HCT116 (cell line): ENCODE results near the gene THAP10. TPM values are rescaled to one million over a fixed set of nuclear protein-coding genes. Genes with fewer than 3 reads are reported as not detected.

Source experiments
- ATAC-seq: fragments of 200-7000 bp; cut with Tn5 transposase; 2 replicates; pipeline ENCODE4 v1.9.1; 2020; ENCODE audit warnings: mild to moderate bottlenecking, moderate library complexity
- BruUV-seq: library from RNA; stranded (reverse); fragments of 400-500 nt; replicated peaks from 2 replicates; lab custom pipeline; 2021; lab: Mats Ljungman, UMichigan
- CTCF ChIA-PET: fragments of 300-600 bp; sonication (Branson Sonifier 250); formaldehyde crosslinking; loops from one replicate; lab custom pipeline; 2021; ENCODE audit warnings: antibody characterized with exemption; lab: Charles Lee
- POLR2A ChIA-PET: fragments of 300-600, 350-600 bp; sonication (Branson Sonifier 250); formaldehyde crosslinking; loops from one replicate; lab custom pipeline; 2021; ENCODE audit warnings: antibody characterized with exemption; lab: Charles Lee
- RAD21 ChIA-PET, 2 experiments: fragments of 300-600 bp; sonication (Branson Sonifier 250); formaldehyde crosslinking; loops; one replicate each; lab custom pipeline; 2023; ENCODE audit warnings: low total read pairs in 2 of 2; ENCODE audit not compliant: uncharacterized antibody in 2 of 2, unreplicated experiment in 2 of 2, low non-redundant PET in 1 of 2; lab: Charles Lee
- DNase-seq: peaks from one replicate; pipeline ENCODE4 v3.0.0-alpha.2; 2010; ENCODE audit warnings: low read depth, low spot score
- H2AFZ ChIP-seq: fragments of 200-600 bp; shearing (Covaris generic), sonication (generic); 2 replicates; pipeline ENCODE4 v1.6.1; 2017; ENCODE audit warnings: low read depth, mixed run types, mixed read lengths, antibody characterized with exemption, low read length; ENCODE audit not compliant: poor library complexity, severe bottlenecking
- H3K27ac ChIP-seq: 2 replicates; pipeline ENCODE4 v1.5.1; 2012; ENCODE audit warnings: low read depth, low read length
- H3K27me3 ChIP-seq: fragments of 200-600 bp; sonication (generic); 2 replicates; pipeline ENCODE4 v1.6.1; 2016; ENCODE audit warnings: mixed run types, low read length, mixed read lengths; ENCODE audit not compliant: insufficient read depth
- H3K36me3 ChIP-seq, 2 experiments: fragments of 200-500 bp in 1 of 2; fragments of 200-600 bp in 1 of 2; sonication (Bioruptor generic) in 1 of 2; sonication (generic) in 1 of 2; 2 replicates each; pipeline versions ENCODE4 v1.5.1 to v1.6.1; 2014 to 2016; ENCODE audit warnings: low read length in 2 of 2, inconsistent platforms in 1 of 2, mixed read lengths in 1 of 2, mixed run types in 1 of 2; ENCODE audit not compliant: insufficient read depth in 2 of 2, control insufficient read depth in 1 of 2
- H3K4me1 ChIP-seq, 2 experiments: fragments of 200-600 bp in 1 of 2; sonication (generic) in 1 of 2; 2 replicates each; pipeline versions ENCODE4 v1.5.1 to v1.6.1; 2012 to 2017; ENCODE audit warnings: low read length in 2 of 2, inconsistent platforms in 1 of 2, mild to moderate bottlenecking in 1 of 2, mixed read lengths in 1 of 2, mixed run types in 1 of 2, moderate library complexity in 1 of 2; ENCODE audit not compliant: insufficient read depth in 2 of 2, control insufficient read depth in 1 of 2
- H3K4me2 ChIP-seq: fragments of 200-600 bp; sonication (generic); 2 replicates; pipeline ENCODE4 v1.6.1; 2017; ENCODE audit warnings: mixed run types, low read length, mixed read lengths
- H3K4me3 ChIP-seq, 2 experiments: fragments of 200-600 bp in 1 of 2; sonication (generic) in 1 of 2; replicated peaks in 1 of 2; 2 replicates each; pipeline ENCODE4 v1.5.1; 2011 to 2016; ENCODE audit warnings: low read length in 2 of 2, control low read depth in 1 of 2, low read depth in 1 of 2, mild to moderate bottlenecking in 1 of 2, mixed read lengths in 1 of 2, mixed run types in 1 of 2
- H3K79me2 ChIP-seq: fragments of 200-600 bp; sonication (generic); 2 replicates; pipeline ENCODE4 v1.6.1; 2017; ENCODE audit warnings: mild to moderate bottlenecking, mixed run types, low read length, moderate library complexity, mixed read lengths; ENCODE audit not compliant: insufficient read depth
- H3K9ac ChIP-seq: fragments of 200-600 bp; sonication (generic); 2 replicates; pipeline ENCODE4 v1.6.1; 2016; ENCODE audit warnings: low read length, mixed read lengths
- H3K9me2 ChIP-seq: fragments of 200-600 bp; sonication (generic), shearing (Covaris generic); 2 replicates; pipeline ENCODE4 v1.6.1; 2017; ENCODE audit warnings: mixed run types, mild to moderate bottlenecking, moderate library complexity; ENCODE audit not compliant: insufficient read depth
- H3K9me3 ChIP-seq, 2 experiments: fragments of 200-500 bp in 1 of 2; fragments of 200-600 bp in 1 of 2; sonication (Bioruptor generic) in 1 of 2; sonication (generic) in 1 of 2; 2 replicates each; pipeline ENCODE4 v1.6.1; 2014 to 2017; ENCODE audit warnings: low read length in 2 of 2, mixed read lengths in 2 of 2, inconsistent platforms in 1 of 2, low read depth in 1 of 2, mild to moderate bottlenecking in 1 of 2, mixed run types in 1 of 2, moderate library complexity in 1 of 2; ENCODE audit not compliant: control insufficient read depth in 1 of 2, insufficient read depth in 1 of 2
- H4K20me1 ChIP-seq: fragments of 200-600 bp; sonication (generic), shearing (Covaris generic); 2 replicates; pipeline ENCODE4 v1.6.1; 2017; ENCODE audit warnings: mixed run types, mild to moderate bottlenecking, moderate library complexity; ENCODE audit not compliant: insufficient read depth
- ATF3 ChIP-seq: IDR thresholded peaks from 2 replicates; pipeline ENCODE4 v1.6.1; 2012
- CBX3 ChIP-seq: IDR thresholded peaks from 2 replicates; pipeline ENCODE4 v1.6.1; 2012; ENCODE audit warnings: low read depth
- ELF1 ChIP-seq: IDR thresholded peaks from 2 replicates; pipeline ENCODE4 v1.6.1; 2012; ENCODE audit warnings: low read depth, borderline replicate concordance
- EZH2 ChIP-seq: fragments of 200-600 bp; sonication (generic); IDR thresholded peaks from 2 replicates; pipeline ENCODE4 v1.6.1; 2017; ENCODE audit warnings: antibody characterized with exemption, mixed run types
- EZH2phosphoT487 ChIP-seq: fragments of 200-600 bp; IDR thresholded peaks from 2 replicates; pipeline ENCODE4 v1.6.1; 2018; ENCODE audit warnings: antibody characterized with exemption, borderline replicate concordance
- JUND ChIP-seq: IDR thresholded peaks from 2 replicates; pipeline ENCODE4 v1.6.1; 2012
- MAX ChIP-seq: IDR thresholded peaks from 2 replicates; pipeline ENCODE4 v1.6.1; 2012
- POLR2A ChIP-seq: IDR thresholded peaks from 2 replicates; pipeline ENCODE4 v1.7.0; 2011; ENCODE audit warnings: borderline replicate concordance; ENCODE audit not compliant: insufficient read depth, insufficient read length; ENCODE audit errors: extremely low read depth
- POLR2AphosphoS5 ChIP-seq: IDR thresholded peaks from 2 replicates; pipeline ENCODE4 v1.6.1; 2011; ENCODE audit warnings: mild to moderate bottlenecking, low read depth, low read length, moderate library complexity
- SIN3A ChIP-seq: IDR thresholded peaks from 2 replicates; pipeline ENCODE4 v1.6.1; 2012; ENCODE audit warnings: low read depth
- SP1 ChIP-seq: IDR thresholded peaks from 2 replicates; pipeline ENCODE4 v1.6.1; 2012; ENCODE audit warnings: low read depth
- TCF7L2 ChIP-seq: IDR thresholded peaks from 2 replicates; pipeline ENCODE4 v1.7.0; 2011; ENCODE audit warnings: borderline replicate concordance, inconsistent platforms; ENCODE audit not compliant: insufficient read depth, insufficient read length; ENCODE audit errors: extremely low read depth
- ZNF274 ChIP-seq: fragments of 200-500 bp; sonication (Bioruptor generic); IDR thresholded peaks from 2 replicates; pipeline ENCODE4 v1.6.1; 2014; ENCODE audit warnings: mild to moderate bottlenecking, low read depth, low read length, inconsistent platforms
- intact Hi-C: fragments of 100-400 bp; cut with micrococcal nuclease; formaldehyde crosslinking; loops from 2 replicates; pipeline ENCODE4 v1.10.0; 2022
- total RNA-seq: library from RNA; stranded (reverse); gene quantifications from one replicate; pipeline ENCODE4 v1.2.1, GENCODE V29; 2021; ENCODE audit not compliant: unreplicated experiment

The THAP10 gene
- total RNA-seq, 1 experiment from 2014 or later = 2.8 TPM

GRCh38 chr15:70832176-70832575 lies 60.1 kb downstream of the THAP10 start:
- Histone ChIP-seq H3K4me1 (peaks cover 16 to 22% of the 10 kb centered on the region in 2 experiments), H3K4me2 (no peak overlapping the region), H3K79me2 (no peaks in the 10 kb centered on the region), H3K27me3 (no peaks in the 10 kb centered on the region), H2AFZ (no peak overlapping the region), H3K27ac (no peak overlapping the region), H3K9ac (no peak overlapping the region), H4K20me1 (no peaks in the 10 kb centered on the region), H3K4me3 (no peak overlapping the region), H3K9me3 (peaks cover 3 to 5% of the 10 kb centered on the region in 2 experiments; a peak in 2 of 4 replicates), H3K36me3 (peaks cover 5 to 10% of the 10 kb centered on the region in 2 experiments; a peak in 1 of 4 replicates), H3K9me2 (no peaks in the 10 kb centered on the region; the same call in 1 of the 2 replicates)
- no peak for DNase-seq
- TF ChIP-seq TCF7L2 = no peak
- TF ChIP-seq EZH2phosphoT487 = no peak
- no peak for TF ChIP-seq POLR2A
- TF ChIP-seq ZNF274 = no peak
- no peak for TF ChIP-seq POLR2AphosphoS5
- TF ChIP-seq SP1 = no peak
- no peak for TF ChIP-seq SIN3A
- TF ChIP-seq CBX3 = no peak
- no peak for TF ChIP-seq ATF3
- no peak for TF ChIP-seq ELF1
- no peak for TF ChIP-seq EZH2
- TF ChIP-seq JUND = no peak
- no peak for TF ChIP-seq MAX
- ChIA-PET CTCF (no interaction called here), RAD21 (no interaction called here), POLR2A (no interaction called here)
- intact Hi-C loops = no loop called here
- BruUV-seq = TSS peak; percentile 14
- no peak for ATAC-seq

Other genes with a start within 250 kb of the THAP10 start
- 47.4 TPM for gene UACA, start 128.9 kb downstream of the THAP10 start, total RNA-seq
- 35.9 TPM for gene LARP6, start 38.3 kb downstream of the THAP10 start, total RNA-seq
- 7.4 TPM for gene LRRC49, start 393 bp upstream of the THAP10 start, total RNA-seq
- gene THSD4, start 223.0 kb upstream of the THAP10 start, total RNA-seq = 30.5 TPM